ENCODE data around the gene GFRA1.

GFRA1 gene

DNA sequence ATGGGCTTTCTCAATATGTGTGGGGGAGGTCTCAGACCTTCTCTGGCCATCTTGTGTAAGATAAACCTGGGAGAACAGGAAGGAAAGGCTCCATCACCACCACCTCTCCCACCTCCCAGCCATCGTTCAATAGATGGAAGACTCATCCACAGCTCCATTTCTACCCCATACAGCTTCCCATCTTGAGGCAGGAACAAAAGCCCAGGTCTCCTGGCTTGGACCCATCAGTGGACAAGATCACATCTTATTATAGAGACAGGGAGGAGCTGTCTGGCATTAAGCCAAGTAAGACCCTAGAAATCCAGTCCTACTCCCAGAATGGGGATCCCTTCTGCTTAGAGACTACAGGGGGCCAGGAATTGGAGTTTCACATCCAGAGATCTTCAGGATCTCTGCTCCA, 150.3 kb downstream of the GFRA1 start:
- no peak for TF ChIP-seq Cebpa-rat (IDR thresholded peaks at IDR 0.05)
- Histone ChIP-seq H3K4me3 (no peak overlapping the region), H4K20me1 (no peaks in the 10 kb centered on the region), H3K9ac (no peak overlapping the region), H3K4me2 (no peak overlapping the region), H3K9me3 (no peaks in the 10 kb centered on the region), H3K27me3 (no peaks in the 10 kb centered on the region), H3K27ac (no peak overlapping the region), H3K4me1 (no peaks in the 10 kb centered on the region), H3K36me3 (no peaks in the 10 kb centered on the region)

DNA sequence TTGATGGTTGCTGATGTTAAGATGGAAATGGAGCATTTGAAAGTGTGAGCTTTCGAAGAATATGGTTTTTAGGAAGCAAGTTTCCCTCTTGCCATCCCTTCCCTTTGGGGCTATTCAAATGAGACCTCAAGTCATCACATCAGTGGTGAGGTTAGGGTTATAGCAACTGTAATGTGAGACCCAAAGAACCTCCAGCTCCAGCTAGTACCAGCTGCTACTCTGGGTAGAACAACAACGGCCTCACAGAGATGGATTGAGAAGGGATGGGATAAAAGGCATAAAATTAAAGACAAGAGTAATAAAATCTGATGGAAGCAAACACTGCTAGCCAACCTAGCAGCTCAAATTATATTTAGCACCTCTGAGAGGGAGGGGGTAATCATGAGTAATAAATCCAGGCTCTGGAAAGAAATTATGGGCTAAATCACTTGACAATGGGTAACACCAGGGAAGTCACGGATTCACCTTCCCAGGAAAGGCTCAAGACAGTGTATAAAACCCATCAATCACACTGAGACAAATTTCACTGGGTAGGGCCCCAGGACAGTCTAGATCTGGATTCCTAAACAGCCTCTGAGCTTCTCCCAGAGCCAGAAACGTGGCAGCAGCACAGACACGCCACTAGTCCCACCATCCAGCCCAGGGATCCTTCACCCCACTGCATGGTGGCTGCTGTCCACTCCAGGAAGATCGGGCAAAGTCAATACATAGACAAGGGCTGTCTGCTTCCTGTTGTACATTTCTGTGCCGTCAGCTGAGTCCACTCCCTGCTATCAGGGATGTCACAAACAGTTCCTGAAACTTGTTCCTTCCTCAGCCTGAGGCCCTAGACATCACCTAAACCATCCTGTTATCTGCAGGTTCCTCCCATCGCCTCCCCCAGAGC, 151.1 kb downstream of the GFRA1 start:
- no peaks in the 10 kb centered on the region for H3K36me3 ChIP-seq
- no peaks in the 10 kb centered on the region for H4K20me1 ChIP-seq
- no peaks in the 10 kb centered on the region for H3K4me1 ChIP-seq
- H3K4me3 ChIP-seq, result no peak overlapping the region
- no peak overlapping the region for H3K9ac ChIP-seq
- no peaks in the 10 kb centered on the region for H3K9me3 ChIP-seq
- H3K4me2 ChIP-seq, result no peak overlapping the region
- no peaks in the 10 kb centered on the region for H3K27me3 ChIP-seq
- no peak for TF ChIP-seq Cebpa-rat (IDR thresholded peaks at IDR 0.05)
- no peak overlapping the region for H3K27ac ChIP-seq

DNA sequence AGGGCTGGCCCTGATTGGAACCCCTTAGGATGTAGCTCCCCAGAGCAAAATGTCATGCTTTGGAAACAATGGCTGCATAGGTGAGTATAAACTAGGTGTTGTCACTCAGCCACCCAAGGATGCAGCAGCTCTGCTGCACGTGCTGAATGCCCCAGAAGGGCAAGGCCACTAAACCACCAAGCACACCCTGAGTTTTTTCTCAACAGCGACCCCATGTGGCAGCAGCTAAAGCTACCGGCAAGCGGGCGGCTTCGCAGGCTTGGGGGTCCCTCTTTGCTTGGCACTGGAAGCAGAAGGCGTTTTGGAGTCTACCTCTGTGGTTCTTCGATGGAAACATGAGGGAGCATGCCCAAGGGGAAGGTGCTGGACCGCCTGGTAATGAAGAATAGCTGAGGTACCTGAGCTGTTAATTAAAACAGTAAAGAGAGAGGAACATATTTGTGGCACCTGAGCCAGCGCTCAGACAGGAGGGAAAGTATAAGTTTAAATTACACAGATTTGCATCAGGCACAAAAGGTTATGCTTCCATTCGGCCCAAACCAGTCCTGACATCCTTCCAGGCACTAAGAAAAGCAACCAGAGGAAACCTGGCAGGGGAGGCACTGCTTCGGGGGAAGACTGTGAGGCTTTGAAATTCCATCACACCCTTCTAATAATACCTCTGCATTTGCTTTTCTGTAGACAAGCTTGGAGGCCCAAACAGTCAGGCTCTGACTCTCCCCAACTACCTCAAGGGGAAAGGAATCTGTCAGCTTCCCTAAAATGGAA, 152.1 kb downstream of the GFRA1 start:
- H3K9ac ChIP-seq, result no peak overlapping the region
- TF ChIP-seq Cebpa-rat (IDR thresholded peaks at IDR 0.05), result no peak
- no peaks in the 10 kb centered on the region for H3K27me3 ChIP-seq
- H3K9me3 ChIP-seq, result no peaks in the 10 kb centered on the region
- no peaks in the 10 kb centered on the region for H3K36me3 ChIP-seq
- no peak overlapping the region for H3K4me2 ChIP-seq
- H3K27ac ChIP-seq, result no peak overlapping the region
- no peak overlapping the region for H3K4me3 ChIP-seq
- no peaks in the 10 kb centered on the region for H3K4me1 ChIP-seq
- H4K20me1 ChIP-seq, result no peaks in the 10 kb centered on the region

DNA sequence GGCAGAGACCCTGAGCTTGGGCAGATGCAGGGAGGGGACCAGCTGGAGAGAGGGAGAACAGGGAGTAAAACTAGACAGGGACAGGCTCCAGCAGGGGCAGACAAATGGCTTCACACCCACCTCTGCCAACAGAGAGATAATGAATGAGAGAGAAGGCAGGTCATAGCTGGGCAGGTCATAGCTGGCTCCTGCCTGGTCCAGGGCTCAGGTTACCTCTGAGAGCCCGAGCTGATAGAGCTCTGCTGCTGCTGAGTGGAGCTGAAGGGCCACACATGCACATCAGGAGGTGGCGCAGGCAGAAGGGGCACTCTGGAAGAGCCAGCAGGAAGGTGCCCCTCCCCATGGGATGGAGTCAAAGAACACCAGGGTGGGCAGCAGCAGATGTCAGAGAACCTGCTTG, 154.2 kb downstream of the GFRA1 start:
- Histone ChIP-seq H4K20me1 (no peaks in the 10 kb centered on the region), H3K36me3 (no peaks in the 10 kb centered on the region), H3K27me3 (no peaks in the 10 kb centered on the region), H3K9me3 (no peaks in the 10 kb centered on the region), H3K4me2 (no peak overlapping the region), H3K27ac (no peak overlapping the region), H3K4me1 (no peaks in the 10 kb centered on the region), H3K4me3 (no peak overlapping the region), H3K9ac (no peak overlapping the region)
- no peak for TF ChIP-seq Cebpa-rat (IDR thresholded peaks at IDR 0.05)

DNA sequence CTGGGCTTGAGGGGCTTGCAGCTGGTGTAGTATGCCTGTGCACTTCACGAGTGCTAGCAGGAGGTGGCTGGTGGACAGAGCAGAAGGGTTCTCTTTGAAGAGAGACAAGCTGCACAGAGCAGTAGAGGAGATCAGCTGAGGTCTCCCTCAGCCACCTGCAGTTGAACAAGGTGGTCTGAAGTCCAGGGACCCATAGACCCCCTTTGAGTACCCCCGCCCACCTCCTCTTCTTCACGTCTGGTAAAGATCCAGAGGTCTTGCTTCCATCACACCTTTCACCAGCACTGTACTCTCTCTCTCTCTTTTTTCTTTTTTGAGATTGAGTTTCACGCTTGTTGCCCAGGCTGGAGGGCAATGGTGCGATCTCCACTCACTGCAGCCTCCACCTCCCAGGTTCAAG, 157.2 kb downstream of the GFRA1 start:
- Histone ChIP-seq H3K9me3 (no peaks in the 10 kb centered on the region), H3K4me3 (no peak overlapping the region), H3K36me3 (no peaks in the 10 kb centered on the region), H3K4me2 (no peak overlapping the region), H3K4me1 (no peaks in the 10 kb centered on the region), H3K9ac (no peak overlapping the region), H3K27me3 (no peaks in the 10 kb centered on the region), H4K20me1 (no peaks in the 10 kb centered on the region), H3K27ac (no peak overlapping the region)
- TF ChIP-seq Cebpa-rat (IDR thresholded peaks at IDR 0.05), result no peak

DNA sequence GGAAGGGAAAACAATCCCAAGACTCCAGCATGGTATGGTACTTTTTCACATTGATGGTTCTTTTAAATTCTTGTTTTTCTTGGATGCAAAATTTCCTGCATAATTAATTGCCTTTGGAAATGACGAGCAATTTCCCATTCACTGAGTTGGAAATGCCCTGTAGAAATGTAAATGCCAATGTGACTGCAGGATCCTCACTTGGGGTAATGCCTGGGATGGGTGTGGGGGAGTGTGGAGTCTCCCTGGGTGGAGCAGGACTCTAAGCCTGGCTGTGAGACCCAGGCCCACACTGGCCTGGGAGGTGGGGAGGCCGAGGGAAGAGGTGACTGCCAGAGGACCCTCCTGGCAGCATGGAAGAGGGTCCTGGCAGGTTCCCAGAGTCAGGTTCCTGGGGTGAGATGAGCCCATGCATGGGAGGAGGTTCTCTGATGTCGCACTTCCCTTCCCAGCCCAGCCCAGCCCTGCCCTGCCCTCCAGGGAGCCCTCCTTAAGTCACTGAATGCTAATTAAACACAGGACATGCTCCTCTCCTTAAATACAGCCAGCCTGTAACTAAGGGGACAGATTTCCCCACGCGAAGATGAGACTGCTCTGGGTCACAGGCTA, 157.9 kb downstream of the GFRA1 start:
- no peak overlapping the region for H3K4me2 ChIP-seq

DNA sequence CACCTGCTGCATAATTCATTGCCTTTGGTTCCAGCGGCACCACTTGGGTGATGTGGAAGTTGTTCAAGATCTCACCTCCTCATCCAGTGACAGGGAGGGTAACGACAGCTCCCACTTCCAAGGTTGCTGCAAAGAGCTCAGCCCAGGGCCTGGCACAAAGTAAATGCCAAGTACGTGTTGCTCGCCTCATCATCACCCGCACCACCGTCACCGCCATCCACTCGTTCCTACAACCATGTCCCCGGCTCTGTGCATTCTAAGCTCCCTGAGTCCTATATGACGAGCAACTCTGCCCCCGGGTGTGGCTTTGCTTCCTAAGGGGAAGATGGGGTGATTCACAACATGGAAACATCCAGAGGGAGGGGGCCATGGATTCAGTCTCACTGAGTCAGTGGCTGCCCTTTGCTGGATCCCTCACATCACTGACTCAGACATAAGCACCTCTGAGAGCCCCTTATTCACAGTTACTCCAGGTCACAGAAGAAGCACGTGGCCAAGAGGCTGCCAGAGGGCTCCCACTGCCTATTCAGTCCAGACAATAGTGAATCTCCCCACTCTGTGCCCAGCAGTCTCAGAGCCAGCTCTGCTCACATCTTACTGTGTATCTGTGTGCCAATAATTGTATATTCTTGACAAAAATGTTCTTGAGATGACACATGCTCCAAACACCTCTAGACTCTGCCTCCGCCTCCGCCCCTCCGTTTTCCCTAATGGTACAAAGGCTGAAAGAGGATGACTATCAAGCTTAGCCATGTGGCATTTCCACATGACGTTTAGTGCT, 159.1 kb downstream of the GFRA1 start:
- Histone ChIP-seq H3K36me3 (no peaks in the 10 kb centered on the region), H3K9ac (no peak overlapping the region), H3K27ac (no peak overlapping the region), H3K4me2 (no peak overlapping the region), H4K20me1 (no peaks in the 10 kb centered on the region), H3K27me3 (no peaks in the 10 kb centered on the region), H3K4me3 (no peak overlapping the region), H3K4me1 (no peaks in the 10 kb centered on the region), H3K9me3 (no peaks in the 10 kb centered on the region)
- no peak for TF ChIP-seq Cebpa-rat (IDR thresholded peaks at IDR 0.05)

More for the DNA sequence above, 157.9 kb downstream of the GFRA1 start:
- H4K20me1 ChIP-seq, result no peaks in the 10 kb centered on the region
- no peak overlapping the region for H3K4me3 ChIP-seq
- no peak overlapping the region for H3K27ac ChIP-seq
- H3K27me3 ChIP-seq, result no peaks in the 10 kb centered on the region
- H3K9me3 ChIP-seq, result no peaks in the 10 kb centered on the region
- no peaks in the 10 kb centered on the region for H3K36me3 ChIP-seq
- no peaks in the 10 kb centered on the region for H3K4me1 ChIP-seq
- no peak for TF ChIP-seq Cebpa-rat (IDR thresholded peaks at IDR 0.05)
- no peak overlapping the region for H3K9ac ChIP-seq

DNA sequence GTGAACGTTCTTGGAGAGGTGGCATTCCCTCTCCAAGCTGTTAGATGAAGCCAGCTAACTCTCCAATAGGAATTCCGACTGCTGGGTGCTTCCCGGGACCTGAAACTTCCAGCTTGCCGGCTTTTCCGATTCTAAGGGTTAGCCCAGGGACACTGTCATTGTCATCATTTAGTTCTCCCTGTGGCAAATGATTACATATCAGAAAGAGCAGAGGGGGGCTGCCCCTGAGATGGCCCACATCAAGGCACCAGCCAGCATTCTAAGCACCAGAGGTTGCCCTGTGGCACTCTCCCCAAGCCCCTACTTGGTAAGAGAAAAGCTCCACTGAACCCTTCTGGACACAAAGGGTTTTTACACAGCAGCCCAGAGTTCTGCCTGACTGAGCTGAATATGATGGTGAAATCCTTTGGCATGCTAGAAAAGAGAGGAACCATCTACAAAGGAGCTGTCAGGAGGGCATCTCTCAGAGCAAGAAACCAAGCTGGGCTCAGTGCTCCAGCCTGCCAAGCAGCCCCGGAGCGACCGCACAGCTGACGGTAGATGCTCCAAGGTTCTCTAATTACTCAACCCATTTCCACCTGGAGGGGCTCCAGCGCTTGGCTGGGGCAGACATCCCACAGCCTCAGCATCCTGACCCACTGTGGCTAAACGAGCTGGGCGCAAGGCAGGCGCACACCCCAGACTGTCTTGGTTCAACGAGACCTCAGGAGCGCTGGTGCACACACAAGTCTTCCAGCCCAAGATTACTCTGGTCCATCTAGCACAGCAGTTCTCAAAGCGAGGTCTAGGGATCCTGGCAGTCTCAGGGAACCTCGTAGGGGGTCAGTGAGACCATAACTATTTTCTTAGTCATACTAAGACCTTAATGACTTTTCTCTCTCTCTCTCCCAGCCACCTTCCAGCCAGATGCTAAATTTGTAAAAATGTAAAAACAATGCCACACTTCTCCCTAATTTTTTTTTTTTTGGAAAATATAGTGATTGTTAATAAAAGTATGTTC, 160.5 kb downstream of the GFRA1 start:
- H3K27me3 ChIP-seq, result no peaks in the 10 kb centered on the region
- H3K4me1 ChIP-seq, result no peaks in the 10 kb centered on the region
- H3K9ac ChIP-seq, result no peak overlapping the region
- no peaks in the 10 kb centered on the region for H3K36me3 ChIP-seq
- H3K27ac ChIP-seq, result no peak overlapping the region
- no peak for TF ChIP-seq Cebpa-rat (IDR thresholded peaks at IDR 0.05)
- H3K9me3 ChIP-seq, result no peaks in the 10 kb centered on the region
- H3K4me3 ChIP-seq, result no peak overlapping the region
- H4K20me1 ChIP-seq, result no peaks in the 10 kb centered on the region
- no peak overlapping the region for H3K4me2 ChIP-seq
